Right hindlimb (tissue), 1 donor: Measurements from ENCODE around the gene LZIC.

ENCODE experiments used
- DNase-seq: peaks from one replicate; pipeline ENCODE4 v3.0.0-alpha.2; 2018

The LZIC gene

GRCh38 chr1:9883585-9884449 is 59.4 kb downstream of the LZIC start:
- no peak for DNase-seq

- DNase-seq = no peak
Observed at GRCh38 chr1:9882945-9883303, 60.3 kb downstream of the LZIC start.

GRCh38 chr1:9882296-9882944 is 60.8 kb downstream of the LZIC start:
- no peak for DNase-seq

GRCh38 chr1:9881838-9882249 is 61.3 kb downstream of the LZIC start:
- DNase-seq = no peak
